ENCODE data around the gene SLC19A1.

The SLC19A1 gene

GRCh38 chr21:45449658-45450422, 92.4 kb downstream of the SLC19A1 start:
- DNase-seq, result no peak

DNA sequence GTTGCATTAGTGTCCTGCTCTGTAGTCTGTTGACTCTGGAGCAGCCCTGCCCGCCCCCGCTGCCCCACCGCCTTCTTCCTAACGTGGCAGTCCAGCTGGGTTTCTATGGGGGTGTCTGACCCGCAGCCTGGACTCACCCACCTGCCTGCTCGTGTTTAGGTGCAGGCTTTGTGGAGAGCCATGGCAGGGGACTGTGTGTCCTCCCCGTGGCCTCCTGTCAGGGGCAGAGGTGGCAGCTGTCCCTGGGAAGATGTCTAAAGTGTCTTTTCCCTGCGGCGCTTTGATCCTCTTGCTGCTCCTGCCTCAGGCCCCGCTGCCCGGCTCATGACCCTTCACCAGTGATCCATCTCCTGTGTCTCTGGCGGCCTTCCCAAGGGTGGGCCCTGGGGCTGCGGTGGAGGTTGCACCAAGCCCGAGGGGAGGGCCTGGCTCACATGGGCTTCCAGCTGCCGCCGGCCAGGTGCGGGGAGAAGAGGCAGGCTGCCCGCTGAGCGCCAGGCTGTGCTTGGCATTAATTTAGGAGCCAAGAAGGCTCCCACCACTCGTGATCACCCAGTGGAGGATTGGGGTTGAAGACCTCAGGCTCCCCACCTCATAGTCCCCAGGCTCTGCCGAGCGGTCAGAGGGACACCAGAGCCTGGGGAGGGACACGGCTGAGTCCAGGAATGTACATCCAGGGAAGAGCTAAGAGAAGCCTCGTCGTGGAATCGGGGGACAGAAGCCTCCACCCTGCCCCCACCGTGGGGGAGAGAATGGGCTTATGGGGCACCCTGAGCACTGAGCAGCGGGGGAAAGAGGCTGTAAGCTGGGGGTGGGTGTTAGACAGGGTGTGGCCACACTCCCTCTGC, 93.2 kb downstream of the SLC19A1 start:
- no peak for DNase-seq

DNA sequence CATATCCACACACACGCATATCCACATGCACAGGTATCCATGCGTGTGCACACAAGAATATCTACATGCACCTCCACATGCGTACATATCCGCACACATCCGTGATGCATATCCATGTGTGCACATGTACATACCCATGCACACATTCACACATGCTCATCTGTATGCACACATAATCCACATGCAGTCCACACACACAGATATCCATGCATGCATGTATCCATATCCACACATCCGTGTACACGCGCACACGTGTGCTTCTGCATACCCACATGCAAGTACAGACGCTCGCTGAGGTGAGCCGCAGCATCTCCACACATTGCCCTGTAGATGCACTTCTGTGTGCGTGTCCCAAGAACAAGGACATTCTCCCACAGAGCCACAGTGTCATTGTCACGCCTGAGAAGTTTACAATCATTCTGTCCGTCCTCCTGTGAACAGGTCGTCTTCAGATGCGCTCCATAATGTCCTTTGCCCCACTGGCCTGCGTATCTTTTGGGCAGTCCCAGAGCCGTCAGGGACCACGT, 93.9 kb downstream of the SLC19A1 start:
- DNase-seq, result no peak

Measured in activated gamma-delta T cell treated with Interleukin-2 at 50 U/mL for 16 hours (primary cell).